ENCODE results near the gene PDK2.

- TF ChIP-seq CREB1 (IDR thresholded peaks at IDR 0.05; ENCODE audit: low read depth) (no peak), CEBPB (IDR thresholded peaks at IDR 0.05) (no peak)
These were observed 11.4 kb downstream of the PDK2 start for GRCh38 chr17:50106393-50107131.

Data from Ishikawa (cell line).